Naive B cell (primary cell): ENCODE measurements around the gene LRRFIP1. TPM values are rescaled to one million over a fixed set of nuclear protein-coding genes. Genes with fewer than 3 reads are reported as not detected.

ENCODE experiments used
- ATAC-seq, 2 donors: fragments of 150-1000 bp; cut with Tn5 transposase; 2 replicates each; pipeline ENCODE4 v1.10.0; 2021; ENCODE audit warnings: low read depth in 2 of 2, mild to moderate bottlenecking in 2 of 2, moderate library complexity in 2 of 2
- DNase-seq: peaks from one replicate; pipeline ENCODE4 v3.0.0; 2022
- H3K27ac Mint-ChIP-seq, 6 donors: one replicate each; pipeline ENCODE4 v1.8.0; 2020 to 2022; ENCODE audit warnings: mild to moderate bottlenecking in 6 of 6, mixed read lengths in 6 of 6, moderate library complexity in 5 of 6, inconsistent platforms in 2 of 6
- H3K27me3 Mint-ChIP-seq, 3 donors: one replicate each; pipeline ENCODE4 v1.8.0; 2021 to 2022; ENCODE audit warnings: mixed read lengths in 3 of 3, mild to moderate bottlenecking in 1 of 3
- H3K36me3 Mint-ChIP-seq, 2 donors: one replicate each; pipeline ENCODE4 v1.8.0; 2020 to 2022; ENCODE audit warnings: mixed read lengths in 2 of 2, inconsistent platforms in 1 of 2, mild to moderate bottlenecking in 1 of 2
- H3K4me1 Mint-ChIP-seq, 3 donors: one replicate each; pipeline ENCODE4 v1.8.0; 2020 to 2022; ENCODE audit warnings: mixed read lengths in 3 of 3, inconsistent platforms in 1 of 3, mild to moderate bottlenecking in 1 of 3, moderate library complexity in 1 of 3
- H3K4me3 Mint-ChIP-seq, 8 donors: one replicate each; pipeline ENCODE4 v1.8.0; 2020 to 2022; ENCODE audit warnings: mild to moderate bottlenecking in 8 of 8, mixed read lengths in 8 of 8, moderate library complexity in 8 of 8, inconsistent platforms in 2 of 8
- H3K9me3 Mint-ChIP-seq, 7 donors: one replicate each; pipeline ENCODE4 v1.8.0; 2020 to 2022; ENCODE audit warnings: mixed read lengths in 7 of 7, mild to moderate bottlenecking in 5 of 7, inconsistent platforms in 2 of 7, moderate library complexity in 1 of 7
- polyA plus RNA-seq, 6 donors: library from polyadenylated mRNA; unstranded; fragments of 300-500 nt; fragmentation: Illumina TruSeq; gene quantifications; one replicate each; pipeline ENCODE4 v1.2.3, GENCODE V29; 2021; ENCODE audit warnings: low read depth in 6 of 6

Gene LRRFIP1
- polyA plus RNA-seq, 6 donors from 2014 or later = 45.8 to 88.7 (median 68.2) TPM

GRCh38 chr2:237708491-237708890 is 81.1 kb downstream of the LRRFIP1 start:
- H3K4me3 Mint-ChIP-seq = peak overlapping the region in 1 of 8 donors; percentile 35
- peaks cover 0 to 13% of the 10 kb centered on the region in 2 donors for H3K36me3 Mint-ChIP-seq
- no peaks in the 10 kb centered on the region for H3K27me3 Mint-ChIP-seq
- H3K27ac Mint-ChIP-seq = peak overlapping the region in 4 of 6 donors; percentile 16 to 89 (median 79)
- ATAC-seq = no peak
- DNase-seq = no peak
- H3K9me3 Mint-ChIP-seq = no peaks in the 10 kb centered on the region
- peaks cover 55 to 67% (median 64%) of the 10 kb centered on the region in 3 donors for H3K4me1 Mint-ChIP-seq

- Mint-ChIP-seq H3K27me3 (no peaks in the 10 kb centered on the region), H3K9me3 (no peaks in the 10 kb centered on the region), H3K4me1 (peaks cover 52 to 64% (median 63%) of the 10 kb centered on the region in 3 donors), H3K36me3 (peaks cover 0 to 13% of the 10 kb centered on the region in 2 donors), H3K4me3 (peak overlapping the region in 1 of 8 donors; percentile 35), H3K27ac (peak overlapping the region in 1 of 6 donors; percentile 84)
- DNase-seq (no peak), ATAC-seq (no peak)
These were observed 81.6 kb downstream of the LRRFIP1 start for GRCh38 chr2:237708961-237709360.

- Mint-ChIP-seq H3K9me3 (no peaks in the 10 kb centered on the region), H3K36me3 (peaks cover 0 to 13% of the 10 kb centered on the region in 2 donors), H3K4me1 (peaks cover 56 to 74% (median 61%) of the 10 kb centered on the region in 3 donors), H3K27ac (peak overlapping the region in 3 of 6 donors; percentile 75 to 86 (median 79)), H3K27me3 (no peaks in the 10 kb centered on the region), H3K4me3 (peak overlapping the region in 3 of 8 donors; percentile 25 to 63 (median 47))
- DNase-seq (no peak), ATAC-seq (no peak)
These were observed 84.2 kb downstream of the LRRFIP1 start for GRCh38 chr2:237711458-237712150.

- Mint-ChIP-seq H3K27ac (peak overlapping the region in 3 of 6 donors; percentile 11 to 79 (median 39)), H3K4me1 (peaks cover 49 to 71% (median 51%) of the 10 kb centered on the region in 3 donors), H3K4me3 (no peak overlapping the region), H3K36me3 (peaks cover 0 to 13% of the 10 kb centered on the region in 2 donors), H3K27me3 (no peaks in the 10 kb centered on the region), H3K9me3 (no peaks in the 10 kb centered on the region)
- DNase-seq (no peak), ATAC-seq (peak in 1 of 2 donors; percentile 21)
These were observed 85.3 kb downstream of the LRRFIP1 start for GRCh38 chr2:237712477-237713377.

GRCh38 chr2:237714690-237715458 is 87.5 kb downstream of the LRRFIP1 start:
- Mint-ChIP-seq H3K36me3 (peaks cover 0 to 13% of the 10 kb centered on the region in 2 donors), H3K9me3 (no peaks in the 10 kb centered on the region), H3K4me1 (peaks cover 51 to 75% (median 58%) of the 10 kb centered on the region in 3 donors), H3K27ac (peak overlapping the region in 5 of 6 donors; percentile 10 to 90 (median 34)), H3K4me3 (peak overlapping the region in 1 of 8 donors; percentile 28), H3K27me3 (no peaks in the 10 kb centered on the region)
- no peak for ATAC-seq
- no peak for DNase-seq

GRCh38 chr2:237715459-237715947 is 88.1 kb downstream of the LRRFIP1 start:
- DNase-seq = no peak
- peaks cover 0 to 13% of the 10 kb centered on the region in 2 donors for H3K36me3 Mint-ChIP-seq
- H3K4me3 Mint-ChIP-seq = peak overlapping the region in 2 of 8 donors; percentile 4 to 30
- peak; percentile 16 to 18 for ATAC-seq
- H3K4me1 Mint-ChIP-seq = peaks cover 51 to 78% (median 58%) of the 10 kb centered on the region in 3 donors
- no peaks in the 10 kb centered on the region for H3K27me3 Mint-ChIP-seq
- H3K9me3 Mint-ChIP-seq = no peaks in the 10 kb centered on the region
- peak overlapping the region; percentile 16 to 95 (median 74) for H3K27ac Mint-ChIP-seq

- peak overlapping the region; percentile 31 to 95 (median 51) for H3K27ac Mint-ChIP-seq
These were observed 88.6 kb downstream of the LRRFIP1 start for GRCh38 chr2:237716011-237716410.

GRCh38 chr2:237717366-237718276 is 90.2 kb downstream of the LRRFIP1 start:
- H3K9me3 Mint-ChIP-seq = no peaks in the 10 kb centered on the region
- H3K27ac Mint-ChIP-seq = peak overlapping the region in 5 of 6 donors; percentile 15 to 89 (median 31)
- peaks cover 45 to 79% (median 54%) of the 10 kb centered on the region in 3 donors for H3K4me1 Mint-ChIP-seq
- no peaks in the 10 kb centered on the region for H3K36me3 Mint-ChIP-seq
- no peak overlapping the region for H3K4me3 Mint-ChIP-seq
- no peak for DNase-seq
- no peaks in the 10 kb centered on the region for H3K27me3 Mint-ChIP-seq
- no peak for ATAC-seq

More at GRCh38 chr2:237716011-237716410, 88.6 kb downstream of the LRRFIP1 start:
- DNase-seq (no peak), ATAC-seq (no peak)
- Mint-ChIP-seq H3K4me3 (no peak overlapping the region), H3K9me3 (no peaks in the 10 kb centered on the region), H3K36me3 (peaks cover 0 to 12% of the 10 kb centered on the region in 2 donors), H3K27me3 (no peaks in the 10 kb centered on the region), H3K4me1 (peaks cover 51 to 84% (median 61%) of the 10 kb centered on the region in 3 donors)

GRCh38 chr2:237718277-237718634 is 90.9 kb downstream of the LRRFIP1 start:
- no peaks in the 10 kb centered on the region for H3K9me3 Mint-ChIP-seq
- DNase-seq = no peak
- H3K27ac Mint-ChIP-seq = peak overlapping the region in 5 of 6 donors; percentile 16 to 83 (median 67)
- H3K4me3 Mint-ChIP-seq = peak overlapping the region in 1 of 8 donors; percentile 35
- H3K36me3 Mint-ChIP-seq = no peaks in the 10 kb centered on the region
- no peaks in the 10 kb centered on the region for H3K27me3 Mint-ChIP-seq
- ATAC-seq = no peak
- peaks cover 43 to 73% (median 47%) of the 10 kb centered on the region in 3 donors for H3K4me1 Mint-ChIP-seq

GRCh38 chr2:237720444-237720843 is 93.1 kb downstream of the LRRFIP1 start:
- Mint-ChIP-seq H3K9me3 (no peaks in the 10 kb centered on the region), H3K27ac (peak overlapping the region in 3 of 6 donors; percentile 26 to 66 (median 63)), H3K4me3 (peak overlapping the region in 1 of 8 donors; percentile 68), H3K4me1 (peaks cover 37 to 73% (median 44%) of the 10 kb centered on the region in 3 donors), H3K27me3 (no peaks in the 10 kb centered on the region), H3K36me3 (no peaks in the 10 kb centered on the region)
- DNase-seq = no peak
- no peak for ATAC-seq

GRCh38 chr2:237720957-237721356 is 93.6 kb downstream of the LRRFIP1 start:
- Mint-ChIP-seq H3K27me3 (no peaks in the 10 kb centered on the region), H3K9me3 (no peaks in the 10 kb centered on the region), H3K36me3 (no peaks in the 10 kb centered on the region), H3K4me3 (no peak overlapping the region), H3K4me1 (peaks cover 36 to 71% (median 41%) of the 10 kb centered on the region in 3 donors), H3K27ac (peak overlapping the region in 3 of 6 donors; percentile 63 to 69 (median 66))
- no peak for ATAC-seq
- DNase-seq = no peak

GRCh38 chr2:237721458-237721857 is 94.1 kb downstream of the LRRFIP1 start:
- H3K4me1 Mint-ChIP-seq = peaks cover 35 to 66% (median 42%) of the 10 kb centered on the region in 3 donors
- H3K27ac Mint-ChIP-seq = peak overlapping the region in 3 of 6 donors; percentile 44 to 86 (median 76)
- peak overlapping the region in 2 of 8 donors; percentile 10 to 54 for H3K4me3 Mint-ChIP-seq
- DNase-seq (no peak), ATAC-seq (no peak)
- no peaks in the 10 kb centered on the region for H3K36me3 Mint-ChIP-seq
- no peaks in the 10 kb centered on the region for H3K9me3 Mint-ChIP-seq
- H3K27me3 Mint-ChIP-seq = no peaks in the 10 kb centered on the region
